Endothelial cell of hepatic sinusoid (primary cell): Measurements from ENCODE around the gene SERPINE1.

ENCODE experiments used
- in situ Hi-C: cut with HindIII; loops from 2 replicates; pipeline ENCODE4 v1.10.0; 2017; ENCODE audit warnings: low sequenced_read_pairs

Gene SERPINE1

DNA sequence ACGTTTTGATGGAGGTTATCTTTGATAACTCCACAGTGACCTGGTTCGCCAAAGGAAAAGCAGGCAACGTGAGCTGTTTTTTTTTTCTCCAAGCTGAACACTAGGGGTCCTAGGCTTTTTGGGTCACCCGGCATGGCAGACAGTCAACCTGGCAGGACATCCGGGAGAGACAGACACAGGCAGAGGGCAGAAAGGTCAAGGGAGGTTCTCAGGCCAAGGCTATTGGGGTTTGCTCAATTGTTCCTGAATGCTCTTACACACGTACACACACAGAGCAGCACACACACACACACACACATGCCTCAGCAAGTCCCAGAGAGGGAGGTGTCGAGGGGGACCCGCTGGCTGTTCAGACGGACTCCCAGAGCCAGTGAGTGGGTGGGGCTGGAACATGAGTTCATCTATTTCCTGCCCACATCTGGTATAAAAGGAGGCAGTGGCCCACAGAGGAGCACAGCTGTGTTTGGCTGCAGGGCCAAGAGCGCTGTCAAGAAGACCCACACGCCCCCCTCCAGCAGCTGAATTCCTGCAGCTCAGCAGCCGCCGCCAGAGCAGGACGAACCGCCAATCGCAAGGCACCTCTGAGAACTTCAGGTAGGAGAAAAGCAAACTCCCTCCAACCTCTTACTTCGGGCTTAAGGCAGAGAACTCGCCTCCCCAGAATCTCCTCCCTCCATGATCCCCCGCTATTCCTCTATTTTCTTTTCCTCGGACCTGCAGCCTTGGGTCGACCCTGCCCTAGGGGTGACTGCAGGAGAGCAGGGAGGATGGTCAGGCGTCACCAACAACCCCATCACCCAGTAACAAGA is at the start of gene SERPINE1:
Gene SERPINE1, plus strand, starts transcription at position 454 of the 809 bp plus-strand sequence. CDS start 1,290 bp downstream, outside the sequence.
- in situ Hi-C loops = no loop called here

DNA sequence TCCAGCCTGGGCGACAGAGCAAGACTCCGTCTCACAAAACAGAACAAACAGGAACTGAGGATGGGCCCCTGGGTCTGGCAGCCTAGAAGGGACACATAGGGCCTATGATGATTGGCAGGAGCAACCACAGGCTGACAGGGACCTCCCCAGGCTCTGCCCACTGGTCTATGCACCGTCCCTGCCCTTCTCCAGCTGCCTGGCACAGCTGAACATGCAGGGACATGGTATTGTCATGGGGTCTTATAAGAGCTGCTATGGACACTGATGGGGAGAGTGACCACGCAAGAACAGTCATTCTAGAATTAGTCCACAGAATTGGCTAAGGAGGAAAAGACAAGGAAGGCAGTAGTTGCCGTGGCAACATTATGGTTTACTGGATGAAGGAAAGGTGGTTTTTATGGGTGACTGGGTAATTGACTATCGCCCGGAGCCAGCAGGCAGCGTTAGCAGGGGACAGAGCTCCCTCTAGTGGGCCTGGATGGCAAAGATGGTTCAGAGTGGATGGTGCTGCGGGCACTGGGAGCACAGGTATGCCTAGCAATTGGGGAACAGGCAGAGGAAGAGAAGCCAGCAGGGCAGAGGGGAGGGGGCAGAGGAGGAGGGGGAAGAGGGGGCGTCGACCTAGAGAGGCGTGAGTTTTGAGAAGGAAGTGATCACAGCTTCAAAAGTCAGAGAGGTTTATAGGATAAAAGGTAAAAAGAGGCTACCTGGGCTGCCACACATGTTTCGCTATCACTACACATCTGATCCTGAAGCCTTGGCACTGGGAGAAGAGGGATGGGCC is 49.4 kb upstream of the SERPINE1 start:
- in situ Hi-C loops = no loop called here

DNA sequence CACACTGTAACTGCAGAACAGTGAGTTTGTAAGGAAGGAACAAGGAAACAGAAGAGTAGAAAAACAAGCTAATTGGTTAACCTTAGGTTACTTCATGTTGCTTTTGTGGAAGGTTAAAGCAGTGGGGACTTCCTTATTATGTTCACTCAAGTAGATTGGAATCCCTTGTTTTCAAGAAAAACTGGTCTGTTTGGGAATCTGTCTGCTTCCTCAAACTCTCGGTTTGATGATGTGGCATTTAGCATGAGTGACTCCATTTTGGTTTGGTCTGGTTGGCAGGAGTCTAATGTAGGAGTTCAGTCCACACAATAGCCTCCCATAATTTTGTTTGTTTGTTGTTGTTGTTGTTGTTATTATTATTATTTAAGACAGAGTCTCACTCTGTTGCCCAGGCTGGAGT is 45.5 kb upstream of the SERPINE1 start:
- in situ Hi-C loops = no loop called here

DNA sequence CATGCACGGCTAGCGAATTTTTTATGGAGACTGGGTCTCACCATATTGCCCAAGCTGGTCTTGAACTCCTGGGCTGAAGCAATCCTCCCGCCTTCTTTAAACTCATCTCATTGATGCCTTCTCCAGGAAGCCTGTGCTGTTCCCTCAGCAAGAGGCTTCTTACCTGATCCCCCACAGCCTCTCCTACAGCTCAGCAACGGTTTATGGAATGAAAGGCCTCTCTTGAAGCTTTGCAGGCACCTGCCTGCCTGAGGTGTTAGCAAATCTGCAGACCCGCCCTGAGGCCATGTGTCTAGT is 42.1 kb upstream of the SERPINE1 start:
- in situ Hi-C loops = no loop called here

DNA sequence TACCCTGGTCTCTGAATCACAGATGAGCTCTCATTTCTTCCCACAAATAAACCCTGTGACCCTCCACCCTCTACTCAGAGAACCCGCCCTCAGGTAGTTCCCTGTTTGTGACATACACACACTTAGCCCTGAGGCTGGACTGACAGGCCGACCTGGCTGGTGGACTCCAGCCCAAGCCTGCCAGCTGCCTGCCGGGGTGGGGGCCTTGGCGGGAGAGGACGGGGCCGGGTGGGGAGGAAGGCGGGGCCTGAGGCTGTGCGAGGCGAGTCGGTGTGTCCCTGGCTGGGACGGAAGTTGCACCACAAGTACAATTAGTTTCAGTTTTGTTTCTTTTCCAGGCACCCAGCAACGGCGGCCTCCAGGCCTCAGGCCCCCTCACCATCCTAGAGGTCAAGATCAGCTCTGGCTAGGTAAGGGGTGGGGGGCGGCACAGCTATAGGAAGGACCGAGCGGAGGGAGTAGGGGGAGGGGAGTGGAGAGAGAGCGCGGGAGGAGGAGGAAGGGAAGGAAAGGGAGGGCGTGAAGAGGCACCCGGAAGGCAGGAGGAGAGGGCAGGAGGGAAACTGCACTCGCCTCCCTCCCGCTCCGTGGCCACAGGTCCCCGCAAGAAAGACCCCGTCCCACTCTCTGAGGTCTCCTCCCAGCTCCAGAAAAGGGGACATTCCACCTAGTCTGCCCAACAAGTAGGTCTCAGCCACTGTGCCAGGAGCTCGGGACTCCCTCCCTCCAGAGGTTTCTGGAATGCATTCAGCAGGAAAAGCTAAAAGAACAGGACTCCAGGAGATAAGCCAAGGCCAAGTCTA is 41.5 kb upstream of the SERPINE1 start, which contains the start of gene TRIM56:
Gene TRIM56, plus strand, starts transcription at position 320 of the 803 bp plus-strand sequence. CDS start 1,832 bp downstream, outside the sequence.
- in situ Hi-C loops = no loop called here

DNA sequence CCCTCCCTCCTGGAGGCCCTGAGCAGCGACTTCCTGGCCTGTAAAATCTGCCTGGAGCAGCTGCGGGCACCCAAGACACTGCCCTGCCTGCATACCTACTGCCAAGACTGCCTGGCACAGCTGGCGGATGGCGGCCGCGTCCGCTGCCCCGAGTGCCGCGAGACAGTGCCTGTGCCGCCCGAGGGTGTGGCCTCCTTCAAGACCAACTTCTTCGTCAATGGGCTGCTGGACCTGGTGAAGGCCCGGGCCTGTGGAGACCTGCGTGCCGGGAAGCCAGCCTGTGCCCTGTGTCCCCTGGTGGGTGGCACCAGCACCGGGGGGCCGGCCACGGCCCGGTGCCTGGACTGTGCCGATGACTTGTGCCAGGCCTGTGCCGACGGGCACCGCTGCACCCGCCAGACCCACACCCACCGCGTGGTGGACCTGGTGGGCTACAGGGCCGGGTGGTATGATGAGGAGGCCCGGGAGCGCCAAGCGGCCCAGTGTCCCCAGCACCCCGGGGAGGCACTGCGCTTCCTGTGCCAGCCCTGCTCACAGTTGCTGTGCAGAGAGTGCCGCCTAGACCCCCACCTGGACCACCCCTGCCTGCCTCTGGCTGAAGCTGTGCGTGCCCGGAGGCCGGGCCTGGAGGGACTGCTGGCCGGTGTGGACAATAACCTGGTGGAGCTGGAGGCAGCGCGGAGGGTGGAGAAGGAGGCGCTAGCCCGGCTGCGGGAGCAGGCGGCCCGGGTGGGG is 39.4 kb upstream of the SERPINE1 start:
- in situ Hi-C loops = no loop called here

DNA sequence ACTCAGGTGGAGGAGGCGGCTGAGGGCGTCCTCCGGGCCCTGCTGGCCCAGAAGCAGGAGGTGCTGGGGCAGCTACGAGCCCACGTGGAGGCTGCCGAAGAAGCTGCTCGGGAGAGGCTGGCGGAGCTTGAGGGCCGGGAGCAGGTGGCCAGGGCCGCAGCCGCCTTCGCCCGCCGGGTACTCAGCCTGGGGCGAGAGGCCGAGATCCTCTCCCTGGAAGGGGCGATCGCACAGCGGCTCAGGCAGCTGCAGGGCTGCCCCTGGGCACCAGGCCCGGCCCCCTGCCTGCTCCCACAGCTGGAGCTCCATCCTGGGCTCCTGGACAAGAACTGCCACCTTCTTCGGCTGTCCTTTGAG is 38.9 kb upstream of the SERPINE1 start:
- in situ Hi-C loops = no loop called here

DNA sequence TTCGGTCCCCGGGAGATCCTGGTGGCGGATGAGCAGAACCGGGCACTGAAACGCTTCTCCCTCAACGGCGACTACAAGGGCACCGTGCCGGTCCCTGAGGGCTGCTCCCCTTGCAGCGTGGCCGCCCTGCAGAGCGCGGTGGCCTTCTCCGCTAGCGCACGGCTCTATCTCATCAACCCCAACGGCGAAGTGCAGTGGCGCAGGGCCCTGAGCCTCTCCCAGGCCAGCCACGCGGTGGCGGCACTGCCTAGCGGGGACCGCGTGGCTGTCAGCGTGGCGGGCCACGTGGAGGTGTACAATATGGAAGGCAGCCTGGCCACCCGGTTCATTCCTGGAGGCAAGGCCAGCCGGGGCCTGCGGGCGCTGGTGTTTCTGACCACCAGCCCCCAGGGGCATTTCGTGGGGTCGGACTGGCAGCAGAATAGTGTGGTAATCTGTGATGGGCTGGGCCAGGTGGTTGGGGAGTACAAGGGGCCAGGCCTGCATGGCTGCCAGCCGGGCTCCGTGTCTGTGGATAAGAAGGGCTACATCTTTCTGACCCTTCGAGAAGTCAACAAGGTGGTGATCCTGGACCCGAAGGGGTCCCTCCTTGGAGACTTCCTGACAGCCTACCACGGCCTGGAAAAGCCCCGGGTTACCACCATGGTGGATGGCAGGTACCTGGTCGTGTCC is 37.9 kb upstream of the SERPINE1 start:
- in situ Hi-C loops = no loop called here

DNA sequence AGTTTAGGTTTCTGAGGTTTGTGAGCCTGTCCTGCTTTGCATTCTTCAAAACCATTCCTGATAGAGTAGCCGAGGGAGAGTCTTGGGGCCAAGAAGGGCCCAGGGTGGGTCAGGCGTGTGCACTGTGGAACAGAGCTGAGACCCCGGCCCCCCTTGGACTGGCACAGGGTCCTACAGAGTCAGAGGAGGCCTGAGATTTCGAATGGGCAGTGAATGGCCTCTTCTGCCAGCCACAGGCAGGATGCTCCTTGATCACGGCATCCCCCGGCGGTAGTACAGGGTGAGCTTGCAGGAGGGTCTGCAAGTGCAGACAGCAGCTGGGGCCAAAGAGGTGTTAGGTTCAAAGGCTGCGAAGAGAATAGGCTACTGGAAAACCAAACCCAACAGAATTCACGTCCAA is 37.0 kb upstream of the SERPINE1 start:
- in situ Hi-C loops = loop anchor here (10.0 kb wide), 2 partner anchors 185 to 205 kb away; partner anchors contain the start of gene UFSP1

DNA sequence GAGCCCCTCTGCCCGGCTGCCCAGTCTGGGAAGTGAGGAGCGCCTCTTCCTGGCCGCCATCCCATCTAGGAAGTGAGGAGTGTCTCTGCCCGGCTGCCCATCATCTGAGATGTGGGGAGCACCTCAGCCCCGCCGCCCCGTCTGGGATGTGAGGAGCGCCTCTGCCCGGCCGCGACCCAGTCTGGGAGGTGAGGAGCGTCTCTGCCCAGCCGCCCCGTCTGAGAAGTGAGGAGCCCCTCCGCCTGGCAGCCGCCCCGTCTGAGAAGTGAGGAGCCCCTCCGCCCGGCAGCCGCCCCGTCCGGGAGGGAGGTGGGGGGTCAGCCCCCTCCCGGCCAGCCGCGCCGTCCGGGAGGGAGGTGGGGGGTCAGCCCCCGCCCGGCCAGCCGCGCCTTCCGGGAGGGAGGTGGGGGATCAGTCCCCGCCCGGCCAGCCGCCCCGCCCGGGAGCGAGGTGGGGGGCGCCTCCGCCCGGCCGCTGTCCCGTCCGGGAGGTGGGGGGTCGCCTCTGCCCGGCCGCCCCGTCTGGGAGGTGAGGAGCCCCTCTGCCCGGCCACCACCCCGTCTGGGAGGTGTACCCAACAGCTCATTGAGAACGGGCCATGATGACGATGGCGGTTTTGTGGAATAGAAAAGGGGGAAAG is 34.5 kb upstream of the SERPINE1 start:
- in situ Hi-C loops = loop anchor here (10.0 kb wide), 2 partner anchors 182 to 208 kb away; partner anchors contain the start of gene UFSP1

DNA sequence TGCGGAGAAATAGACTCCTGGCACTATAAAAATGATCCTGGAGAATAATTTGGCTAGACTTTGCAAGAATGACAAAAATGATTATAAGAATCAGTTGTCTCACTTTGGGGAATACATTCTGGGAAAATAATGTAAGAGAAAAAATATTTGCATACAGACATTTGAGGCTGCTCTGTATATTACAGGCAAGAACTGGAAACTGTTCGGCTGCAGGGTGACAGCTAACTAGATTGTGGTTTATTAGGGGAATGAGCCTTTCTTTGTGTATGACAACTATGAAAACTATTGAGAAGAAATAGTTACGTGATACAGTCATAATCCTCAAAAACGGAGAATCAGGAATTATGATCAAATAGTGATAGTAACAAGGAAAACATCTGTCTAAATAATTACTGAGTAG is 33.0 kb upstream of the SERPINE1 start:
- in situ Hi-C loops = loop anchor here (10.0 kb wide), 2 partner anchors 181 to 209 kb away; partner anchors contain the start of gene UFSP1

DNA sequence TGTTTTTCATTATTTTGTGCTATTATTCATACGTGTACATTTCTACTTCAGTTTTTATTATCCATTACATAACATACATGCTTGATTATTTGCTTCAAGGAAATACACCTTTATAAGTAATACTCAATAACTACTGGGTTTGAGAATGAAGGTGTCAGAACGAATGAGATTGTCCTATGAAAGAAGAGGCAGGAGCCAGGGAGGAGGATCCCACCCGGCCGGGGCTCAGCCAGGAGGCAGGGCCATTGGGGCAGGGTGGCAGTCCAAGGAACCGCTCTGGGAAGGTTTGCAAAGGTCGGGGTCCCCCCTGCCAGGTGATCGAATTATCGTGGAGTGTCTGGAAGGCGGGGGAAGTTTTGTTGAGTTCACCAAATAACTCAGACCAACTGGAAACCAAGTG is 32.5 kb upstream of the SERPINE1 start:
- in situ Hi-C loops = loop anchor here (10.0 kb wide), 2 partner anchors 180 to 210 kb away; partner anchors contain the start of gene UFSP1

DNA sequence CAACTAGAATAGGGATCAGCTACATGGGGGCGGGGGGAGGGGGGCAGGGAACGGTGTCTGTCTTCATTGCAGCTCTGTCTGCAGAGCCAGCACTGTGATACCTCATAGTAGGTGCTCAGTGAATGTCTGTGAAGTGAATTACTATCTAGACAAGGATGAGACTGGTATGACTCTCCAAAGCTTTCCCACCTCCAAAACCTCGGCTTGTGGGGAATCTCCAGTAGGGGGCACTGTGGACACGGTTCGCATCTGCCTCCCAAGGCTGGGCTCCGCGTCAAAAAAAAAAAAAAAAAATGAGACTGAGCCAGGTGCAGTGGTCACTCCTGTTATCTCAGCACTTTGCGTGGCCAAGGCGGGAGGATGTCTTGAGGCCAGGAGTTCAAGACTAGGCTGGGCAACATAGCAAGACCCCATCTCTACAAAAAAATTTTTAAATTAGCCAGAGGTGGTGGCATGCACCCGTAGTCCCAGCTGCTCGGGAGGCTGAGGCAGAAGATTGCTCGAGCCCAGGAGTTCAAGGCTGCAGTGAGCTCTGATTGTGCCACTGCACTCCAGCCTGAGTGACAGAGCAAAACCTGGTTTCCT is 32.0 kb upstream of the SERPINE1 start:
- in situ Hi-C loops = loop anchor here (10.0 kb wide), 2 partner anchors 180 to 210 kb away; partner anchors contain the start of gene UFSP1

DNA sequence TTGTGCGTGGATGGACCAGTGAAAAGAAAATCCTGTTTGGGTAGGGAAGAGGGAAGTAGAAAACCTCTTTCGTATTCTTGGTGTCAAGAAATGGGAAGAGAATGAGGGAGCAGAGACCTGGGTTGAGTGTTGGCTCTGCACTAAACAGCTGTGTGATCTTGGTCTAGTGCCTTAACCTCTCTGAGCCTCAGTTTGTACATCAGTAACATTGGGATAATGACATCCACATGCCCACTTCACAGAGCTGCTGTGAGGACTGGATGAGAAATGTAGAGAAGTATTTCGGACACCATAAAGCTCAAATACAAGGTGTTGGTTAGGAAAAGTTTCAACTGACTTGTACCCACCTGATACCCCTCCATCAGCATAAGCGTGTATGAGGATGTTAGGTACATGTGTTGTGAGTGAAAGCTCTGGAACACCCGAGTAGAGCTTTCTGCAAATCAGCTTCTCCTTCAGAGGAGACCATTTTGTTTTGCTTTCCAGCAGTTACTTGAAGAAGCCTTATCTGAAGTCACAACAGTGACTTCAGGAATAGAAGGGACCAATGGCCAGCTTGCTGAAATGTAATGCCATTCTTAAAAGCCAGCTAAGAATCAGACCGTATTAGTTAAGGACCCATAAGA is 30.5 kb upstream of the SERPINE1 start:
- in situ Hi-C loops = loop anchor here (10.0 kb wide), 2 partner anchors 178 to 212 kb away; partner anchors contain the start of gene UFSP1

DNA sequence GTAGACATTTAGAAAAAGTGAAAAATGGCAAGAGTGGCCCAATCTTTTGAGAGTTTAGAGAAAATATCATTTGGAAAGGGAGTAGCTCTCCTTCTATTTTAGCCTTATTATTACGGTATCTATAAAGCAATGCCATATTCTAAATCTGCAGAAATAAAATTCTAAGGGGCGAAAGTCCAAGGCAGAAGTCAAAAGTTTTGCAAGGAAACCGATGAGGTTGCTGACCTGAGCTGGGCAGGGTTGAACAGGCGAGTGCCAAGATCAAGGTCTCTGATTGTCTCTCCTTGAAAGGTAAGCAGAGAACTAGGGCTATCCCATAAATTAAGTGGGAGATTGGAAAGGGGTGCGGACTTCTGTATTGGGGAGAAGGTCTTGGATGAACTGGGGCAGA is 30.0 kb upstream of the SERPINE1 start:
- in situ Hi-C loops = loop anchor here (10.0 kb wide), 2 partner anchors 178 to 212 kb away; partner anchors contain the start of gene UFSP1

DNA sequence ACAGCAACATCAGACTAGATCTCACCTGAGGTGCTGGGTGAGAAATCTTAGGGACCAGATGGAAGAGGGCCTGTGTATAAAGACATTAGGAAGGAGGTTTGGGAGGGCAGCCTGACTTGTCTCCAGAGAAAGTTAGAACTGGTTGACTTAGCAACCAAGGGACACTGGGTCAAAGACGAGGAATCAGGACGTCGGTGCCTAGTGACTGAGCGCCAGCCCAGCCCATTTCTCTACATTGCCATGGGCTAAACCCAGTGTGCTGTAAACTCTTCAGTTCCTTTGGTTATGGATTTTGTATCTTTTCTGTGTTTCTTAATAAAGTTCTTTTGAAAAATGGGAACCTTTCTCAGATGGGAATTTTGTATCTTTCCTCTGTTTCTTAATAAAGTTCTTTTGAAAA is 29.3 kb upstream of the SERPINE1 start:
- in situ Hi-C loops = loop anchor here (10.0 kb wide), 2 partner anchors 177 to 213 kb away; partner anchors contain the start of gene UFSP1

DNA sequence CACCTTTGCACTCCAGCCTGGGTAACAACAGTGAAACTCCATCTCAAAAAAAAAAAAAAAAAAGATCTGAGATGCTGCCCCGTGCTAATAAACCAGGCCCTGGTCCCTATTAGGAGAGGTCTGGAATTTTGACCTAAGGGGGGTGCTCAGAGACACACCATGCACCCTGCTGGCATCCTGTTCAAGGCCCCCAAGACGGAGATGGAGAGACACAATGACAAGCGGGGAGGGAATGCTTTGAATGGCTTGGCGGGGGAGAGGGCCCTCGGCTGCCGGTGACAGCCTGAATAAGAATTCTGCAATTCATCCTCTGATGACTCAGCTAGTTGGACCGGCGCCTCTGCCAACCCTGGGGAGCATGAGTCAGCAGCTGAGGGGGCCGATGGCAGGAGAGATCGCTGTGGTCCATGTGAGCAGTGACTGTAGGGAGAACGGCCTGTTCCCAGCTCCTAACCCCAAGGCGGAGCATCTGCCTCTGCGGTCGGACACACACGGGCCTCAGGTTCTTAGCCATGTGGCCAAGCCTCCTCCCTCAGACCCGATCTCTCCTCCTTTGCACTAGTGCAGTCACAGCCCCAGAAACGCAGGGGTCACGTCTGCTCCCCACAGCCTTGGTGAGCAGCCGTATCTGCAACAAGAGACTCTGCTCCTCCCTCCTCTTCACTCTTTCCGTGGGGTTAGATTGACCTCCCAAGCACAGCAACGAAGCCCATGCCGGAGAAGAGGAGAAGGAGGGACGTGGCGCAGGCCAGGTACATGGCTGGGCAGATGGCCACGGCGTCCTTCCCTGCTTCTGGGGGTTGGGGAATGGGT is 26.7 kb upstream of the SERPINE1 start:
- in situ Hi-C loops = loop anchor here (10.0 kb wide), 2 partner anchors 175 to 215 kb away; partner anchors contain the start of gene UFSP1
